H1 (cell line): Measurements from ENCODE around the gene CHD9. TPM values are rescaled to one million over a fixed set of nuclear protein-coding genes. Genes with fewer than 3 reads are reported as not detected.

ENCODE experiments used
- CTCF ChIA-PET: fragments of 300-600 bp; sonication (Branson Sonifier 250); formaldehyde crosslinking; loops from one replicate; lab custom pipeline; 2021; ENCODE audit not compliant: partially characterized antibody; lab: Charles Lee
- POLR2A ChIA-PET: fragments of 300-600 bp; sonication (Branson Sonifier 250); formaldehyde crosslinking; loops from one replicate; lab custom pipeline; 2021; ENCODE audit warnings: inconsistent platforms; ENCODE audit not compliant: partially characterized antibody; lab: Charles Lee
- DNase-seq, 2 experiments: peaks; one replicate each; pipeline versions ENCODE4 v3.0.0 to v3.0.0-alpha.2; 2010 to 2022; ENCODE audit warnings: low spot score in 2 of 2, low read depth in 1 of 2, mixed read lengths in 1 of 2
- FAIRE-seq: peaks from 2 replicates; lab custom pipeline; 2011; peaks lifted over from hg19 to GRCh38; lab: Jason Lieb, UNC
- H2AFZ ChIP-seq: 2 replicates; pipeline ENCODE4 v1.8.1; 2012; ENCODE audit warnings: low read length, inconsistent platforms
- H2AK5ac ChIP-seq: 2 replicates; pipeline ENCODE4 v1.6.1; 2013; ENCODE audit warnings: low read depth, low read length
- H2BK120ac ChIP-seq: replicated peaks from 2 replicates; pipeline ENCODE3; 2013; ENCODE audit warnings: low read depth, low read length, inconsistent platforms
- H2BK12ac ChIP-seq: 2 replicates; pipeline ENCODE4 v1.6.1; 2013; ENCODE audit warnings: low read depth, low read length
- H2BK15ac ChIP-seq: 2 replicates; pipeline ENCODE4 v1.6.1; 2013; ENCODE audit warnings: low read length
- H2BK20ac ChIP-seq: 2 replicates; pipeline ENCODE4 v1.6.1; 2013; ENCODE audit warnings: low read length
- H2BK5ac ChIP-seq: 2 replicates; pipeline ENCODE4 v1.6.1; 2013; ENCODE audit warnings: low read depth, low read length
- H3K14ac ChIP-seq: 2 replicates; pipeline ENCODE4 v1.6.1; 2013; ENCODE audit warnings: inconsistent platforms; ENCODE audit not compliant: insufficient read length
- H3K18ac ChIP-seq: 2 replicates; pipeline ENCODE4 v1.6.1; 2013; ENCODE audit warnings: low read length; ENCODE audit errors: extremely low read depth
- H3K23ac ChIP-seq: 2 replicates; pipeline ENCODE4 v1.6.1; 2013; ENCODE audit warnings: inconsistent platforms; ENCODE audit not compliant: insufficient read length
- H3K23me2 ChIP-seq: 2 replicates; pipeline ENCODE4 v1.6.1; 2013; ENCODE audit warnings: low read depth, low read length
- H3K27ac ChIP-seq: 2 replicates; pipeline ENCODE4 v1.6.1; 2011; ENCODE audit warnings: low read depth, low read length, inconsistent platforms
- H3K27me3 ChIP-seq, 4 experiments: replicated peaks in 1 of 4; 1 replicate in 1 of 4; 2 replicates in 3 of 4; pipeline versions ENCODE4 v1.6.1 to v1.8.1; 2011 to 2013; ENCODE audit warnings: low read length in 3 of 4, mild to moderate bottlenecking in 3 of 4, inconsistent platforms in 2 of 4, mixed read lengths in 2 of 4, moderate library complexity in 1 of 4; ENCODE audit not compliant: control insufficient read depth in 3 of 4, insufficient read depth in 3 of 4; ENCODE audit errors: extremely low read depth in 1 of 4
- H3K36me3 ChIP-seq, 4 experiments: 2 replicates each; pipeline versions ENCODE4 v1.6.1 to v1.8.1; 2011 to 2013; ENCODE audit warnings: mild to moderate bottlenecking in 4 of 4, low read length in 3 of 4, moderate library complexity in 2 of 4, control low read depth in 1 of 4, inconsistent platforms in 1 of 4; ENCODE audit not compliant: insufficient read depth in 4 of 4, control insufficient read depth in 2 of 4
- H3K4ac ChIP-seq: replicated peaks from 2 replicates; pipeline ENCODE3; 2013; ENCODE audit warnings: low read length, low read depth, mixed read lengths, inconsistent platforms; ENCODE audit not compliant: insufficient read length
- H3K4me1 ChIP-seq, 4 experiments: replicated peaks in 1 of 4; 1 replicate in 1 of 4; 2 replicates in 3 of 4; pipeline versions ENCODE4 v1.6.1 to v1.8.1; 2011 to 2013; ENCODE audit warnings: low read length in 3 of 4, inconsistent platforms in 2 of 4, mixed read lengths in 1 of 4; ENCODE audit not compliant: insufficient read depth in 4 of 4, control insufficient read depth in 3 of 4
- H3K4me2 ChIP-seq, 2 experiments: 2 replicates each; pipeline versions ENCODE4 v1.6.1 to v1.8.1; 2011 to 2013; ENCODE audit warnings: low read depth in 2 of 2, low read length in 2 of 2, control low read depth in 1 of 2, inconsistent platforms in 1 of 2, mild to moderate bottlenecking in 1 of 2; ENCODE audit not compliant: insufficient read depth in 1 of 2
- H3K4me3 ChIP-seq, 4 experiments: fragments of 200-600, 300-600 bp in 1 of 4; sonication (generic), shearing (Covaris generic), sonication (Bioruptor Twin) in 1 of 4; 2 replicates each; pipeline versions ENCODE4 v1.5.1 to v1.8.1; 2011 to 2016; ENCODE audit warnings: low read length in 4 of 4, low read depth in 3 of 4, control low read depth in 2 of 4, inconsistent platforms in 2 of 4, mild to moderate bottlenecking in 2 of 4, mixed read lengths in 1 of 4, moderate library complexity in 1 of 4; ENCODE audit not compliant: insufficient read depth in 2 of 4; ENCODE audit errors: extremely low read depth in 1 of 4
- H3K56ac ChIP-seq: replicated peaks from 2 replicates; pipeline ENCODE3; 2013; ENCODE audit warnings: low read depth, mild to moderate bottlenecking, mixed read lengths, low read length, inconsistent platforms; ENCODE audit not compliant: insufficient read length
- H3K79me1 ChIP-seq: 2 replicates; pipeline ENCODE4 v1.6.1; 2013; ENCODE audit warnings: low read depth, low read length, control low read depth
- H3K79me2 ChIP-seq, 2 experiments: 2 replicates each; pipeline versions ENCODE4 v1.6.1 to v1.8.1; 2012 to 2013; ENCODE audit warnings: low read length in 2 of 2, mild to moderate bottlenecking in 2 of 2, inconsistent platforms in 1 of 2; ENCODE audit not compliant: insufficient read depth in 2 of 2, control insufficient read depth in 1 of 2
- H3K9ac ChIP-seq, 4 experiments: replicated peaks in 1 of 4; 1 replicate in 1 of 4; 2 replicates in 3 of 4; pipeline versions ENCODE4 v1.6.1 to v1.8.1; 2011 to 2013; ENCODE audit warnings: low read depth in 3 of 4, low read length in 3 of 4, control low read depth in 2 of 4, mild to moderate bottlenecking in 2 of 4, moderate library complexity in 2 of 4, inconsistent platforms in 1 of 4; ENCODE audit errors: extremely low read depth in 1 of 4
- H3K9me3 ChIP-seq, 2 experiments: 2 replicates each; pipeline versions ENCODE4 v1.6.1 to v1.8.1; 2012 to 2013; ENCODE audit warnings: mild to moderate bottlenecking in 2 of 2, moderate library complexity in 2 of 2, control low read depth in 1 of 2, inconsistent platforms in 1 of 2, low read depth in 1 of 2, low read length in 1 of 2, mixed read lengths in 1 of 2; ENCODE audit not compliant: insufficient read depth in 2 of 2
- H4K20me1 ChIP-seq, 2 experiments: replicated peaks in 1 of 2; 2 replicates each; pipeline versions ENCODE3 to v1.8.1; 2011 to 2013; ENCODE audit warnings: inconsistent platforms in 2 of 2, low read length in 2 of 2, mild to moderate bottlenecking in 1 of 2; ENCODE audit not compliant: insufficient read depth in 2 of 2, control insufficient read depth in 1 of 2
- H4K5ac ChIP-seq: 2 replicates; pipeline ENCODE4 v1.6.1; 2013; ENCODE audit warnings: low read length, low read depth, mixed read lengths, inconsistent platforms; ENCODE audit not compliant: insufficient read length
- H4K8ac ChIP-seq: 2 replicates; pipeline ENCODE4 v1.8.0; 2013; ENCODE audit warnings: mild to moderate bottlenecking, moderate library complexity, low read length, inconsistent platforms; ENCODE audit not compliant: insufficient read depth; ENCODE audit errors: extremely low read depth
- H4K91ac ChIP-seq: replicated peaks from 2 replicates; pipeline ENCODE3; 2013; ENCODE audit warnings: low read length, mixed read lengths, inconsistent platforms; ENCODE audit not compliant: insufficient read length
- ASH2L ChIP-seq: fragments of 200-600, 300-600 bp; sonication (generic); IDR thresholded peaks from one replicate; pipeline ENCODE4 v1.7.1; 2017; ENCODE audit warnings: low read length
- BCL11A ChIP-seq, 2 experiments: IDR thresholded peaks; one replicate each; pipeline ENCODE4 v1.6.1; 2011; ENCODE audit warnings: low read depth in 2 of 2, low read length in 2 of 2, mild to moderate bottlenecking in 2 of 2
- POLR2A ChIP-seq, 2 experiments: IDR thresholded peaks; 1 replicate in 1 of 2; 2 replicates in 1 of 2; pipeline ENCODE4 v1.6.1; 2011; ENCODE audit warnings: low read depth in 2 of 2, low read length in 2 of 2, mild to moderate bottlenecking in 2 of 2; ENCODE audit errors: control extremely low read depth in 1 of 2
- POLR2AphosphoS5 ChIP-seq: IDR thresholded peaks from 2 replicates; pipeline ENCODE4 v1.6.1; 2011; ENCODE audit warnings: low read depth, low read length
- SP1 ChIP-seq: IDR thresholded peaks from 2 replicates; pipeline ENCODE4 v1.6.1; 2011; ENCODE audit warnings: low read depth, low read length
- TEAD4 ChIP-seq: IDR thresholded peaks from 2 replicates; pipeline ENCODE4 v1.6.1; 2012; ENCODE audit warnings: low read depth, low read length, inconsistent platforms, mixed read lengths
- WGBS, 2 experiments: shearing (Covaris generic) in 1 of 2; methylation state at CpG; one replicate each; pipeline versions ENCODE4 v1.1.6 to v1.1.7; 2013 to 2015; ENCODE audit warnings: low lambda C conversion rate in 2 of 2, mixed read lengths in 2 of 2, inconsistent platforms in 1 of 2, low coverage in 1 of 2, missing lambda C conversion rate in 1 of 2; ENCODE audit not compliant: insufficient replicate concordance in 2 of 2, insufficient coverage in 1 of 2, insufficient read length in 1 of 2; ENCODE audit errors: extremely low coverage in 1 of 2, missing lambda C conversion rate in 1 of 2; 5-methylcytosine and 5-hydroxymethylcytosine counted together
- polyA plus RNA-seq, 7 experiments: library from polyadenylated mRNA; depleted of rRNA in 3 of 7; stranded (reverse) in 5 of 7; unstranded in 2 of 7; fragments of >200 nt in 5 of 7; fragments of 200-250 nt in 2 of 7; gene quantifications; 1 replicate in 5 of 7; 2 replicates in 1 of 7; 4 replicates in 1 of 7; pipeline versions ENCODE4 v1.2.1 to v1.2.3, GENCODE V29; 2011 to 2013; ENCODE audit warnings: missing spikeins in 2 of 7, mixed read lengths in 2 of 7
- total RNA-seq: library from RNA; stranded (reverse); fragmentation: NEBNext Ultra II Directional; extraction: Animal tissue kit (Norgen Biotek cat#: 25700); gene quantifications from 2 replicates; pipeline ENCODE4 v1.2.1, GENCODE V29; 2021

The CHD9 gene
- total and polyA plus RNA-seq, 2 of the 8 experiments (the other 6 are each of a cell fraction or from before 2014, with no cell fraction given): 9.9 to 32.4 TPM

DNA sequence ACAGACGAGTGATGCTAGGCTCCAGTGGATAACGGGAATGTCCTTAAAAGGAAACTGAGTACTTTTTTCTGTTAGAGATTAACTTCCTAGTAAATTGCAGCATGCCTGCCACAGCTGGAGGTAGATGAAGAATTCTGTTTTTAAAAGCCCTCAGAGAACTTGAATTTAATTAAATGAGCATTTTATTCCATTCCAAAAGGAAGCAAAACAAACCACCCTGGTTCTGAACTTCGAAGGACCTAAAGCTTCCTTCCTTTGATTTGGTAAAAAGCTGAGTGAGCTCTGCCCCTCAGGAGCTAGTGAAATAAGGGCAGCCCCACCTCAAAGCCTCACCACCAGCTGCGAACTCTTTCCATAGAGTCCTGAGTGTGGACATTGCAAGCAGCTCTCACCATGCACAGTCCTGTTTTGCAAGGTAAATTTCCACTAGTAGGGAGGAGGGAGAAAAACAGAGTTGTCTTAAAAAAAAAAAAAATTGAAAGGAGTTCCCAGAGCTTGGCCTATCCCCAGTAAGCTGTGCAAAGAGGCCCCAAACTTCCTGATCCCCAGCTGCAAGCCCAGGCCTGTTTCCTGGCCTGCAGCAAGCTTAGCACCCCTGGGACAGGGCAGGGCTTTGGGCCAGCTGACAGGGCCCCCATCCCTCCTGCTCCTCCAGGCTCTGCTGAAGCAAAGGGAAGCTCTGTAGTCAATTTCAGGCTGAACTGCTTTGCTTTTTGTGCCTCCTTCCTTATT, 13.3 kb upstream of the CHD9 start:
- POLR2A ChIA-PET: interaction anchor here (0.8 to 1.4 kb wide), 4 partner anchors 11 to 77 kb away, joined by 3 to 5 read pairs (median 3); no protein-coding TSS in a partner anchor
- WGBS, 2 experiments: 8% methylated on average over 4 of the region's 4 CpGs; no CpG with 5 or more reads in 1 of the 2 experiments
- DNase-seq: peak in 1 of 2 experiments; percentile 56
- TF ChIP-seq POLR2AphosphoS5 (peak; percentile 56; the same call in 1 of the 2 replicates), POLR2A (IDR thresholded peaks at IDR 0.05; ENCODE audit: control extremely low read depth in 1 of 2, low read depth in 2 of 2, low read length in 2 of 2) (peak in 1 of 2 experiments; percentile 71; a peak in 1 of 3 replicates), ASH2L (no peak), SP1 (0 out of 2 replicates have a peak, but pooled peaks have one; percentile 49), TEAD4 (peak; percentile 31; the same call in 1 of the 2 replicates), BCL11A (IDR thresholded peaks at IDR 0.05; ENCODE audit: low read depth in 2 of 2, low read length in 2 of 2) (no peak)

More for the DNA sequence above, 13.3 kb upstream of the CHD9 start:
- H2BK5ac ChIP-seq: peak overlapping the region; percentile 93
- H3K27me3 ChIP-seq: no peaks in the 10 kb centered on the region
- H3K4me3 ChIP-seq: peak overlapping the region; percentile 42 to 69 (median 52); a peak in 6 of 8 replicates
- peak overlapping the region; percentile 34 for H3K4ac ChIP-seq
- peak overlapping the region; percentile 93; the same call in 1 of the 2 replicates for H2BK12ac ChIP-seq
- no peaks in the 10 kb centered on the region for H3K79me1 ChIP-seq
- no peak overlapping the region for H3K14ac ChIP-seq
- peak; percentile 45 for FAIRE-seq
- peak overlapping the region; percentile 83 for H4K91ac ChIP-seq
- H3K27ac ChIP-seq: peak overlapping the region; percentile 75
- CTCF ChIA-PET: interaction anchor here (1.0 to 1.3 kb wide), 3 partner anchors 9 to 850 kb away, joined by 3 read pairs; no protein-coding TSS in a partner anchor
- no peak overlapping the region; the same call in 1 of the 2 replicates for H2AK5ac ChIP-seq
- H3K4me1 ChIP-seq: peaks cover 2 to 27% (median 21%) of the 10 kb centered on the region in 4 experiments; a peak in 6 of 7 replicates
- peaks cover 0 to 10% of the 10 kb centered on the region in 2 experiments; a peak in 2 of 4 replicates for H3K79me2 ChIP-seq
- peaks cover 21% of the 10 kb centered on the region for H3K23me2 ChIP-seq
- H3K56ac ChIP-seq: peak overlapping the region; percentile 27
- no peak overlapping the region for H4K8ac ChIP-seq
- peak overlapping the region; percentile 77 to 97 for H3K4me2 ChIP-seq
- no peak overlapping the region for H3K23ac ChIP-seq
- H2AFZ ChIP-seq: no peak overlapping the region
- no peaks in the 10 kb centered on the region for H4K20me1 ChIP-seq
- H2BK120ac ChIP-seq: peak overlapping the region; percentile 26
- H2BK15ac ChIP-seq: no peak overlapping the region
- peak overlapping the region; percentile 91; the same call in 1 of the 2 replicates for H2BK20ac ChIP-seq
- no peaks in the 10 kb centered on the region for H3K36me3 ChIP-seq
- H4K5ac ChIP-seq: peak overlapping the region; percentile 12
- H3K9me3 ChIP-seq: no peaks in the 10 kb centered on the region
- peak overlapping the region; percentile 92 for H3K18ac ChIP-seq
- peak overlapping the region in 2 of 4 experiments; percentile 46 to 59; a peak in 3 of 7 replicates for H3K9ac ChIP-seq
